HEK293T (cell line): ENCODE measurements around the gene WNT3A.

Experiments used
- BHLHE40 ChIP-seq: fragments of 450-650 bp; IDR thresholded peaks from 2 replicates; pipeline ENCODE4 v1.6.1; 2016; ENCODE audit warnings: mild to moderate bottlenecking, moderate library complexity, borderline replicate concordance
- FOXA1 ChIP-seq: fragments of 450-650 bp; IDR thresholded peaks from 2 replicates; pipeline ENCODE4 v1.6.1; 2016; ENCODE audit warnings: mild to moderate bottlenecking
- HDGF ChIP-seq: fragments of 450-650 bp; IDR thresholded peaks from 2 replicates; pipeline ENCODE4 v1.6.1; 2017; ENCODE audit warnings: antibody characterized with exemption, borderline replicate concordance
- LEF1 ChIP-seq: fragments of 450-650 bp; IDR thresholded peaks from 2 replicates; pipeline ENCODE4 v1.6.1; 2017; ENCODE audit warnings: mild to moderate bottlenecking, borderline replicate concordance
- NFRKB ChIP-seq: fragments of 450-650 bp; IDR thresholded peaks from 2 replicates; pipeline ENCODE4 v1.6.1; 2016; ENCODE audit warnings: mild to moderate bottlenecking, moderate library complexity
- TARDBP ChIP-seq: fragments of 450-650 bp; IDR thresholded peaks from 2 replicates; pipeline ENCODE4 v1.6.1; 2016
- TF ChIP-seq, protein P1 (sequence below): fragments of 450-650 bp; IDR thresholded peaks from 2 replicates; pipeline ENCODE4 v1.6.1; 2016

DNA sequence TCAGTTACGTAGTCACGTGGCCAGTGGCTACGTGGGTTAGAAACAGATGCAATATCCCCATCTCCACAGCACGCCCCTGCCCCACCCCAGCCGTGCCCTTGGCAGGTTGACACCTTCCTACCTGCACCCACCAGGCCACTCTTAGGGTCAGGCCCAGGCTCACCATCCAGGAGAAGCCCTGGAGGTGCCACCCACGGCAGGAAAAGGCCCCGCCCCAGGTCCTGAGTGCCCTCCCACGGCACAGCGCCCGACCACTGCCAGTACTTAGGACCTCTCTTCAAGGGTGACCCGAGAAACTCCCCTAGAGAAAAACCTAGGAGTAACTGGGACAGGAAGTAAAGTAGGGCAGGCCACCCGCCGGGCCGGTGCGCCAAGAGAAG, 94.8 kb downstream of the WNT3A start:
- TF ChIP-seq, protein P1, sequence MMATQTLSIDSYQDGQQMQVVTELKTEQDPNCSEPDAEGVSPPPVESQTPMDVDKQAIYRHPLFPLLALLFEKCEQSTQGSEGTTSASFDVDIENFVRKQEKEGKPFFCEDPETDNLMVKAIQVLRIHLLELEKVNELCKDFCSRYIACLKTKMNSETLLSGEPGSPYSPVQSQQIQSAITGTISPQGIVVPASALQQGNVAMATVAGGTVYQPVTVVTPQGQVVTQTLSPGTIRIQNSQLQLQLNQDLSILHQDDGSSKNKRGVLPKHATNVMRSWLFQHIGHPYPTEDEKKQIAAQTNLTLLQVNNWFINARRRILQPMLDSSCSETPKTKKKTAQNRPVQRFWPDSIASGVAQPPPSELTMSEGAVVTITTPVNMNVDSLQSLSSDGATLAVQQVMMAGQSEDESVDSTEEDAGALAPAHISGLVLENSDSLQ = no peak
- TF ChIP-seq BHLHE40 (no peak), FOXA1 (no peak), TARDBP (no peak), HDGF (no peak), NFRKB (no peak), LEF1 (no peak)
